Mesodermal cell (in vitro differentiated cells): ENCODE data around the gene EFS.
"Not testable (repeated sequence)": the region's sequence is repeated elsewhere in the genome, so short reads cannot be mapped to it uniquely, and the experiment has no call there.

Experiments
- H3K27ac ChIP-seq: 2 replicates; pipeline ENCODE4 v1.7.0; 2013; ENCODE audit warnings: mild to moderate bottlenecking, low read depth, low read length, moderate library complexity; ENCODE audit not compliant: severe bottlenecking
- H3K36me3 ChIP-seq: 2 replicates; pipeline ENCODE4 v1.7.1; 2013; ENCODE audit warnings: mild to moderate bottlenecking, low read length, moderate library complexity; ENCODE audit not compliant: control insufficient read depth, insufficient read depth
- H3K4me1 ChIP-seq: one replicate; pipeline ENCODE4 v1.7.1; 2013; ENCODE audit warnings: mild to moderate bottlenecking, low read length; ENCODE audit not compliant: insufficient read depth, control insufficient read depth, poor library complexity, severe bottlenecking
- H3K4me3 ChIP-seq: 2 replicates; pipeline ENCODE4 v1.7.0; 2013; ENCODE audit warnings: low read length, control low read depth, mild to moderate bottlenecking; ENCODE audit not compliant: insufficient read depth, poor library complexity, severe bottlenecking; ENCODE audit errors: extremely low read depth
- H3K9me3 ChIP-seq: 2 replicates; pipeline ENCODE4 v1.7.1; 2013; ENCODE audit warnings: mild to moderate bottlenecking, low read length, moderate library complexity; ENCODE audit not compliant: control insufficient read depth
- WGBS, 2 experiments: methylation state at CpG; one replicate each; pipeline ENCODE4 v1.1.5; 2013; ENCODE audit warnings: missing lambda C conversion rate in 2 of 2; ENCODE audit not compliant: insufficient coverage in 2 of 2; 5-methylcytosine and 5-hydroxymethylcytosine counted together

The EFS gene

DNA sequence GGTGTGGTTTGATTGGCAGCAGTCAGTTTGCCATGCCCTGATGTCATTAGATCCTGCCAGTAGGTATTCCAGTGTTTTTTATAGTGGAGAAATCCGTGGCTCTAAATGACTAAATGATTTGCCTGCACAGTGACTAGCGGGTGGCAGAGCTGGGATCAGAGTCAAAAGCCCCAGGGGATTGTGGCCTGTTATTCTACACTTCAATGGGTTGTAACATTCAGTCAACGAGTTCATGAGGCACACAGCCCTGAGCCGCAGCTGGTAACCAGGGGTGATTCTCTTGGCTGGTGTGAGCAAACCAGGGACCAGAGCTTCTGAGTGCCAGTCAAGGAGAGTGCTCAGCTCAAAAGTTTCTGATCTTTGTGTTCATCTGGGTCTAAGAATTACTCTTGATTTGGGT is 41.3 kb upstream of the EFS start:
- Histone ChIP-seq H3K4me1 (no peaks in the 10 kb centered on the region), H3K9me3 (no peaks in the 10 kb centered on the region), H3K4me3 (no peak overlapping the region), H3K27ac (no peak overlapping the region), H3K36me3 (no peaks in the 10 kb centered on the region)
- 50 to 56% methylated on average over 4 of the region's 4 CpGs for WGBS, 2 experiments

DNA sequence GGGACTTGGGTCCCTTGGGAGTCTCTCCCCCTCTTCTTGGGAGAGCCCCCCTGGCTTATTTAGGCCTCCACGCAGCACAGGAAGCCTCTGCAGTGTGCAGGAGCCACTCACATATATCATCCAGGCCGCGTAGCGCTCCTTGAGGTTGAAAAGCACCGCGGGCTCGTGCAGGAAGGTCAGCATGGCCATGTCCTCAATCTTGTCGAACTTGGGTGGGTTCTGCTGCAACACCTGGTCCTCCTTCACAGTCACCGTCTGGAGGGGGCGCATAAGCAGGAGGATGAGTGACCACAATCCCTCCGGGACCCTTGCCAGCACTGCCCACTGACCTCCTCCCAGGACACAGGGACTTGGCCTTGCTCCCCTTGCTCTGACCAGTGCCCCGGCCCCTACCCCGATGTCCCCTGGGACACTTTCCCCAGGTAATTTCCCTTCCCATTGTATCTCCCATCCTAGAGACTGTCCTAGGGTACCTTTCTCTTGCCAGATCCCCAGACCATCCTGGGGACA is 40.6 kb upstream of the EFS start:
- WGBS, 2 experiments: 92 to 94% methylated on average over 13 of the region's 13 CpGs
- Histone ChIP-seq H3K4me1 (no peaks in the 10 kb centered on the region), H3K36me3 (no peaks in the 10 kb centered on the region), H3K4me3 (no peak overlapping the region), H3K27ac (no peak overlapping the region), H3K9me3 (no peaks in the 10 kb centered on the region)

DNA sequence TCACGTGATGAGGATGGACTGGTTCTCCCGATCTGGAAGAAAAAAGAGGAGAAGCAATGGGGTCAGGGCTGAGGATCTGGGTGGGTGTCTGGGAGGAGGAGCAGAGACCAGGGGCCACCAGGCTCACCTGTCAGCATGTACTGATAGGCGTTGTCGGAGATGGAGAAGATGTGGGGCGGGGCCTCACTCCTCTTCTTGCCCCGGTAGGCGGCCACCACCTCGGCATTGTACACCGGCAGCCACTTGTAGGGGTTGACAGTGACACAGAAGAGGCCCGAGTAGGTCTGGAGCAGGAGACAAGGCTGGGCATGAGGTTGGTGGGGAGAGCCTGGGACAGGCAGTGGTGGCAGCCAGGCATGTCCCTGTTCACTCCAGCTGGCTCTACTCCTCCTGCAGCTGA is 40.1 kb upstream of the EFS start:
- H3K36me3 ChIP-seq: no peaks in the 10 kb centered on the region
- WGBS, 2 experiments: 91 to 93% methylated on average over 10 of the region's 10 CpGs
- H3K9me3 ChIP-seq: no peaks in the 10 kb centered on the region
- no peaks in the 10 kb centered on the region for H3K4me1 ChIP-seq
- no peak overlapping the region for H3K27ac ChIP-seq
- H3K4me3 ChIP-seq: no peak overlapping the region

DNA sequence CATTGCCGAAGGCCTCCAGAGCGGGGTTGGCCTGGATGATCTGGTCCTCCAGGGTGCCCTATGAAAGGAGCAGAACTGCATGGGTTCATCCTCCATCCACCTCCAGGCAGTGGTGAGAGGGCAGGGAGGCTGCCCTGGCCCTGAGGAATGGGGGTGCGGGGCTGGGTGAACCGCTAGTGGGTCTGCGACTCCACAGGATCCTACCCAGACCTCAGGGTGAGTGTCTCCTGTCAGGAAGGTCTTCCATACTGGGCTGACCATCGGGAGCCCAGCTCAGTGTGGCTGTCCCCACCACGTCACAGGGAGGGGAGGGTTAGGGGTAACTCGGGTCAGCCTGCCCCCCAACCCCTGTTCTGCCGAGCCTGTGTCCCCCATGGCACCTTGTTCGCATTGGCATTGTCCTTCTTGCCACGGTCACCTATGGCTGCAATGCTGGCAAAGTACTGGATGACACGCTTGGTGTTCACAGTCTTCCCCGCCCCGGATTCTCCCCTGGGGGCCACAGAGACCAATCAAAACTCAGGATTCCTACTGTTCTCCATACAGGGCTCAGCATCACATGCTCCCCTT is 39.4 kb upstream of the EFS start:
- Histone ChIP-seq H3K4me3 (no peak overlapping the region), H3K4me1 (peaks cover under 1% of the 10 kb centered on the region), H3K9me3 (no peaks in the 10 kb centered on the region), H3K27ac (no peak overlapping the region), H3K36me3 (no peaks in the 10 kb centered on the region)
- 87 to 91% methylated on average over 12 to 14 of the region's 14 CpGs for WGBS, 2 experiments

DNA sequence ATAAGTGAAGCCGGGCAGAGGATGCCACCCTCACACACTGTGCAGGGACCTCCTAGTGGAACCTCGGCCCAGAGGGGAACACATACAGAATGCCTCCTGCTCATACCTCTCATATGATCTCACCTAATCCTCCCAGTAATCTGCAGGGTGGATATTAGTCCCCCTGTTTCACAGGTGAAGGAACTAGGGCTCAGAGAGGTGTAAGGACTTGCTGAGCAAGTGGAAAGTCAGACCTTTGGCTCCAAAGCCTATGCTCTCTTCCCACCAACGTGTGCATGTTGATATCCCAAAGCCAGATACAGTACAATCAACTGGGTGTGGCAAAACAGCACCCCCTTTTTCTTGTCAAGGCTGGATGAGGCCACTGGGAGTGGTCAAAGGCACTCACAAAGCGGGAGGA is 38.9 kb upstream of the EFS start:
- H3K4me3 ChIP-seq: no peak overlapping the region
- peaks cover 2% of the 10 kb centered on the region for H3K4me1 ChIP-seq
- H3K36me3 ChIP-seq: no peaks in the 10 kb centered on the region
- H3K27ac ChIP-seq: no peak overlapping the region
- H3K9me3 ChIP-seq: no peaks in the 10 kb centered on the region
- WGBS, 2 experiments: 86 to 91% methylated on average over 3 of the region's 4 CpGs

DNA sequence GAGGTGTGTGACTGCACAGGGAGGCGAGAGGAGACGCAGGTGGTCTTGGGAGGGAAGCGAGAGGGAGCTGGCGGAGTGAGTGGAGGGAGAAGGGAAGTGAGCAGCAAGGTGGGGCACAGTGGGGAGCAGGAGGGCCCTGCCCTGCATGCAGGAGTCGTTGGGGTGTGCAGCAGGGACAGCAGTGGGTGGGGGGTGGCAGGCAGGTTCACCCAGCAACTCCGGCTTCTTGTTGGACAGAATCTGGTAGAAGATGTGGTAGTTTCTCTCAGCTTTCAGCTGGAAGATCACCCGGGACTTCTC is 38.1 kb upstream of the EFS start:
- no peaks in the 10 kb centered on the region for H3K9me3 ChIP-seq
- H3K4me1 ChIP-seq: peaks cover 2% of the 10 kb centered on the region
- H3K4me3 ChIP-seq: no peak overlapping the region
- no peaks in the 10 kb centered on the region for H3K36me3 ChIP-seq
- no peak overlapping the region for H3K27ac ChIP-seq
- 75 to 87% methylated on average over 6 to 7 of the region's 7 CpGs for WGBS, 2 experiments

DNA sequence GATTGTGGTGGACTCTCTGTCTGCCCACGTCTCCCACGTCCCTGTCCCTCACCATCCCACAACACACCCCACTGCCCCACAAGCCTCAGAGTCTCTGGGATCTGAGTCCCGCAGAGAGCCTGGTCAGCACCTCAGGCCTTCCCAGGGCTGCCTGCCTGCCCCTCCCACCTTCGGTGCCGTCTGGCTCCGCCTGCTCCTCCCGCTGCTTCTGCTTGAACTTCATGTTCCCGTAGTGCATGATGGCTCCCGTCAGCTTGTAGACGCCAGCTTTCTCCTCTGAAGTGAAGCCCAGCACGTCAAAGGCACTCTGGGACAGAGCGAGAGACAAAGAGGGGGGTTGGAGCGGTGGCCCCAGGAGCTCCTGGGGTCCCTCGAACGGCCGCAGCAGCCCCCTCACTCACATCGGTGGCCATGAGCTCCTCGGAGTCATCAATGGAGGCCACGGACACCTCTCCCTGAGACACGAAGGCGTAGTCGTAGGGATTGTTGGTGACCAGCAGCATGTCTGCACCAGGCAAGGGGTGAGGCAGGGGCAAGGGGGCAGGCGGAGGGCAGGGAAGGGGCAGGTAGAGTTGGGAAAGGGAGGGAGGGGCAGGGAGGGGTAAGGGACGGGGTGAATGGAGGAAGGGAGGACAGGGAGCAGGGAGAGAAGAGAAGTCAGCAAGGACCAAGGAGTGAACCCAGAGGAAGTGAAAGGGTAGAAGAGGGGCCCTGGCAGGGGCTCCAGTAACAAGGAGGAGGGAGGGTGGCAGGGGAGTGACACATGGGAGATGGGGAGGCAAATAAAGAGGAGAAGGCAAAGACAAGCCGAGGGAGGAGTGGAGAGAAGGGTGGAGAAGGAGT is 37.5 kb upstream of the EFS start:
- H3K27ac ChIP-seq: no peak overlapping the region
- 74 to 80% methylated on average over 24 of the region's 25 CpGs for WGBS, 2 experiments
- H3K4me3 ChIP-seq: no peak overlapping the region
- H3K4me1 ChIP-seq: peaks cover 2% of the 10 kb centered on the region
- H3K9me3 ChIP-seq: no peaks in the 10 kb centered on the region
- H3K36me3 ChIP-seq: no peaks in the 10 kb centered on the region

DNA sequence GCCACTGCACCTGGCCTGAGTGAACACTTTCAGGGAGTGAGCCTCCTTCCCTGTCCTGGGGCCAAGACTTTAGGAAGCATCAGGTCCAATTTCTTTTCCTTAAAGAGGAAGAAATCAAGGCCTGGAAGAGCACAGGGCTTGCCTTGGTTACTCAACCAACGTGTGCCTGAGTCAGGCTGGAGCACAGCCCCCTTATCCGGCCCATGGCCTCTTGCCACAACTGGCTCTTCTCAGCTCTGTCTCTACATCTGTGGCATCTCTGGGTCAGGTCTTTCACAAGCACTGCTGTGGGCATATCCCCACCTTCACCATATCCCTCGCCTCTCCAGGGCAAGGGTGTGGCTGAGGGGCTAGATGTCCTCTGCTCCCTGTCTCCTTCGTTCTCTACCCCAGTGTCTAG is 36.3 kb upstream of the EFS start:
- H3K4me3 ChIP-seq: no peak overlapping the region
- H3K36me3 ChIP-seq: no peaks in the 10 kb centered on the region
- no peaks in the 10 kb centered on the region for H3K9me3 ChIP-seq
- peaks cover 2% of the 10 kb centered on the region for H3K4me1 ChIP-seq
- WGBS, 2 experiments: 90 to 96% methylated on average over 3 to 4 of the region's 4 CpGs
- no peak overlapping the region for H3K27ac ChIP-seq

DNA sequence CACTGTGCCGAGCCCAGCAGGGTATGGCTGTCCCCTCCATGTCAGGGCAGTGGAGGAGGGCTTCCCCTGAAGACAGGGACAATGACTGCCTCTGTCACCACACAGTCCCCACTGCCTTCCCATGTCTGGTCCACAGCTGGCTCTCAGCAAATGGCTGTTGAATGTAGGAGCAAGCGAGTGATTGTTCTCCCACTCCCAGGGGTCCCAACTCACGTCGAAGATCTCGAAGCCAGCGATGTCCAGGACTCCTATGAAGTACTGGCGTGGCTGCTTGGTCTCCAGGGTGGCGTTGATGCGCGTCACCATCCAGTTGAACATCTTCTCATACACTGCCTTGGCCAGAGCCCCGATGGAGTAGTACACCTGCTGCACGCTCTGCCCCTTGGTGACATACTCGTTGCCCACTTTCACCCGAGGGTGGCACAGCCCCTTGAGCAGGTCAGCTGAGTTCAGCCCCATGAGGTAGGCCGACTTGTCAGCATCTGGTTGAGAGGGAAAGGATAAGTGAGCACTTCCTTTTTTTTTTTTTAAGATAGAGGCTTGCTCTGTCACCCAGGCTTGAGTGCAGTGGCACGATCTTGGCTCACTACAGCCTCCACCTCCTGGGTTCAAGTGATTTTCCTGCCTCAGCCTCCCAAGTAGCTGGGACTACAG is 35.7 kb upstream of the EFS start:
- not testable (repeated sequence) for H3K4me1 ChIP-seq, H3K4me3 ChIP-seq, H3K36me3 ChIP-seq, H3K27ac ChIP-seq, H3K9me3 ChIP-seq
- WGBS, 2 experiments: 89 to 97% methylated on average over 14 to 16 of the region's 16 CpGs

DNA sequence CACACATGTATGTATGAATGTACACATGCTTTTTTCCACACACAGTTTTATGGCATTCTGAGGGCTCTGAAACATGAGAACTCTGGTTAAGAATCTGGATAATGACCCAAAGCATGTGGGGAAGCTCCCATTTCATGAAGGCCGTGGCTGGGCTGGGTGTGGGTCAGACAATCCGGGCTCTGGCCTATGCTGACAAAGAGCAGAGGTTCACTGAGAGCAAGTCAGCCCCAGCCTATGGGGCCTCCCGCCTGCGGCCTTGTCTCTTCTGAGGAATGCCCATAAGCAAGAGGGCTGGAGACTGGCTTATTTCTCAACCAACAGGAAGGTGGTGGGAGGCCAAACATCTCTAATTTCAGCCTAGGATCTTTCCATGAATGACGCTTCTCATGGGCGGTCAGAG is 34.6 kb upstream of the EFS start:
- WGBS, 2 experiments: 83 to 88% methylated on average over 3 to 4 of the region's 6 CpGs
- no peak overlapping the region for H3K4me3 ChIP-seq
- peaks cover 2% of the 10 kb centered on the region for H3K4me1 ChIP-seq
- H3K27ac ChIP-seq: peak overlapping the region; percentile 10
- no peaks in the 10 kb centered on the region for H3K36me3 ChIP-seq
- H3K9me3 ChIP-seq: no peaks in the 10 kb centered on the region

DNA sequence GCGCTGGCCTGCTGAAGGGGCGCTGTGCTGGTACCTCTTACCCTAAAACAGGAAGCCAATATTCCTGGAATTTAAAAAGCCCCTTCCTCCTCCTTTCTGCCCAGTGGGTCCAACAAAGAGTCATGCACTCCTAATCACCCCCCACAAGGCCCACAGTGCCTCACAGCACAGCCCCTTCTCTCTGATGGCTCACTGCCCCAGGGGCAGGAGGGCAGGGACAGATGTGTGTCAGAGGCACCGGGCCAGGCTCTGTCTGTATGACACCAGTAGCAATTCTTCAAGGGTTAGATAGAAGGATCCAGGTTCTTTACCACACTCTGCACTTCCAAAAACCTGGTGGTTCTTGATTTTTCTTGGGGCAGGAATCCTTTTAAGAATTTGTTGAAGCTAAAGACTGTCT is 34.2 kb upstream of the EFS start:
- H3K4me3 ChIP-seq: no peak overlapping the region
- peak overlapping the region; percentile 10 for H3K27ac ChIP-seq
- H3K4me1 ChIP-seq: peaks cover 2% of the 10 kb centered on the region
- 95 to 100% methylated on average over 2 to 3 of the region's 3 CpGs for WGBS, 2 experiments
- H3K9me3 ChIP-seq: no peaks in the 10 kb centered on the region
- no peaks in the 10 kb centered on the region for H3K36me3 ChIP-seq
